Measurements from ENCODE around the gene PTPRE.
A peak's percentile ranks its signal among the peaks of the same experiment; 100 is the strongest.

The PTPRE gene

DNA sequence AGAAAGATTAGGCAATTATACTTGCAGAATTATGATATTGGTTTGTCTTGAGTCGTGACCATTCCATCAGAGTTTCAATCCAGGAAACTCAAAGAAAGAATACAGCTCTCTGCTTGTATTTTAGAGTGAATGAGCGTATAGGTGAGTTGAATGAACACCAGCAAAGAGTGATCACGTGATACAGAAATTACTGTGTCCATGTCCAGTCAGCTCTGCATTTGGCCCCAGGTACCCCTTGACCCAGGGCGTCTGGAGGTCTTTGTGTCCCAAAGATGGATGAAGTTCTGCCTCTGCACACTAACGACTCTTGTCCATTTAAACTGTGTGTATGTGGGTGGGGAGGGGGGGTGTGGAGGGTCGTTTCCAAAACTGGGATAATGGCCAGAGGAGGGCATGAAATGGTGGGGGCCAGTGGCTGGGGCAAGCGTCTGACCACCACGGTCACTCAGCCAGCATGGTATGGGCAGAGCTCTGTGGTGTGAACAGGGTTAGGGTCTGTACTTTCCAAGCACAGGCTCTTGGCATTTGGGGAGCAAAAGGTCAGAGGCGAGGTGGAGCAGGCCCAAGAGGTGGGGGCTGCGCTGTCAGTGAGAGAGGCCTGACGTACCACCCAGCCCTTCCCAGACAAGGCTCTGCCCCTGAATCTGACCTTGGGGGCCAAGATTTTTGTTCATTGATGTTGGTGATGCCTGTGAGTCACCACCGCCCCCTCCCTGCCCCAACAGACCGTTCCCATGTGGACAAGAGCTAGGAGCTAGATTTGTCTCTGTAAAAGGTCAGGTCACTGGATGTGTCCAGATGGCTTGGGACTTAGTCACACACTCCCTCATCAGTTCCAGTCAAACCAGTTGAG lies 1.4 kb downstream of the PTPRE start:
- DNase-seq = no peak

DNA sequence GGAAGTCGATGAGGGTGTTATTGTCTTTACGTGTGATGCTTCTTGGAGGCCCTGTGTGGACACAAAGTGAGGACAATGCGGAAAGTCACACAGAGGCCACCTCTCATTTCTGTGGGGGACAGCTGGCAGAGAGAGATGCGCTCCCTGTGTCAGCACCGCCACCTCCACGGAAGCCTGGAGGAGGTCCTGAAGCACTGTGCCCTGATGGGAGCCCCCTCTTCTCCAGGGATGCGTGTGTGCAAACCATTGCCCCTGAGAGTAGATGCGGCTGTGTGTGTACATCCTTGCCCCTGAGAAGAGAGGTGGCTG lies 2.0 kb downstream of the PTPRE start:
- no peak for DNase-seq

DNA sequence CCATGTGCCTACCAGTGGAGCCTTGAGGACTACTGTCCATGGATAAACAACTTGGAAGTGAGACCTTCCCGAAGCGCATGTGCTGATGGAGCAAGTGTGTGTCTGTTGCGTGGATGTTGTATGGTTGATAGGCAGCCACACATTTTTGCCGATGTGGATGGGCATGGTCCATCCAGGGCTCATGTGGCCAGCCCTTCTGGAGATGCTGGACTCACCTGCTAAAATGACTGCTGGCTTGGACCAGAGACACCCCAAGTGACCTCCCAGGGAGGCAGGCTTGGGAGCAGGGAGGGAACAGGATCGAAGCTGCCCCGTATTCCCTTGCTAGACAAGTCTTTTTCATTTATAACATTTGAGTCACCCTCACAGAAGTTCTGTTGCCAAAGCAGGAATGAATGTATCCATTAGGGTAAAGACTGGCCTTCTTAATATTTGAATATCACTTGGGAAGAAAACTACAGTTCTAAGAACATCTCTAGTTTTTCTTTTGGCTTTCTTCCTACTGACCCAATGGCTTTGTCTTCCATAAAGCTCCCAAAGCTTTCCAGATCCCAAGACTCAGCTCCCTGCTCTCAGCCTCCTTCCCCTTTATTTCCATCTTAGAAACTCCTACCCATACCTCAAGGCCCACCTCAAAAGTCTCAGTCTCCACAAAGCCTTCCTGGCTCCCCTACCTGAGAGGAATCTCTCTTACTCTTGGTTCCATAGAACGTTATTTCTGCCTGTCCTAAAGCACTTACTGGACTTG lies 3.0 kb downstream of the PTPRE start:
- DNase-seq = no peak

DNA sequence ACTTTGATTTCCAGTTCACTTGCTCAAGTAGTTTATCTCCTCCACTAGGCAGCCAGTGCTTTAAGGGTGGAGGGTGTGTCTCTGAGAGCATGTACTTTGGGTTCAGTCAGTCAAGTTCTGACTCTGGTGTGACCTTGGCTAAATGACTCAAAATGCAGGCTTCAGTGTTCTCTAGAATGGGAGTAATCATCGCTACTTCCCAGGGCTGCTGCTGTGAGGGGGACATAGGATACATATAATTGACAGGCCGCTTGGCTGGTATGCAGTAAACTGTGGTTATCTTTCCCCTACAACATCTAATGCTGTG lies 3.5 kb downstream of the PTPRE start:
- DNase-seq = no peak

DNA sequence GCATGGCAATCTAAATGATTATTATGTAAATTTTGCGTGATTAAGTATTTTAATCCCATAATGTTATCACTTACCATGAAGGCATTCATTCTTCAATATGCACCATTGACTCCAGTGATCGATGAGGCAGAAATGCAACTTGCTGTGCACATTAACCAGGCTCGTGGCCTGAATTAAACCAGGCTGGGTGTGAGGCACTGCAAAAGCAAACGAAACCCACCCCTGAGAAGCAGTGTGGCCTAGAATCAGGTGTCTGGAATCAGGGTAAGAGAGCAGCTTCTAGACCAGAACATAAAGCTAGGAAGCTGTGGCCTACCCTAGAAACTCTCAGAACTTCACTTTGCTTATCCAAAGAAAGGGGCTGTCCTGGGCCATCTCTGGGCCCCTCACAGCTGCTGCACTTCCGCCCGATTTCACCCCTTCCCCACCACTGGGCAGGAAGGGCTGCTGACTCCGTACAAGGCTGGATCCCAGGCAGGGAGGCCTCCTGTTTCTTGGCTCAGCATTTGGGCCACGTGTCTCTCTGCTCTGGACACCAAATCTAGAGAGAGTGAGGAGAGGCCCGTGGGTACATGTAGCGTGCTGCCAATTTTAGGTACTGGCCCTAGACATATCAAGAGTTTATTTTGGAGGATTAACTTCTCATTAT lies 4.4 kb downstream of the PTPRE start:
- no peak for DNase-seq

DNA sequence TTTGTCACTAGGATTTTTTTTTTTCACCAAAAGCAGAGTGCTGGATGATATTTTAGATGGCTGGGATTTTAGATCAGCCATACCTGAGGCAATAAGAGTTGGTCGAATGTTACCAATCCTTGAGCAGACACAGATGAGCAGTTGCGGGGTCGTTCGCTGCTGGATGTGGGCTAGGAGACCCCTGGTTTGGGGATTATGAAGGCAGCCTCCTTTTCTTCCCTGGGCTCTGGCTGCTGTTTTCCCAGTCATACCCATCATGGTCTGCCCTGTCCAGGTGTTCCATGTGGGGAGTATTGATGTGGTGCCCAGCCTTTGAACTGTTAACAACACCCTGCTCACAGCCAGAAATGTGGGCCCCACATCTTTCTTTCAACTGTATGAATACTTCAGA lies 5.0 kb downstream of the PTPRE start:
- DNase-seq = no peak

- DNase-seq = no peak
Observed at GRCh38 chr10:127912607-127913367, 5.9 kb downstream of the PTPRE start.

- no peak for DNase-seq
Observed at GRCh38 chr10:127913368-127913759, 6.5 kb downstream of the PTPRE start.

DNA sequence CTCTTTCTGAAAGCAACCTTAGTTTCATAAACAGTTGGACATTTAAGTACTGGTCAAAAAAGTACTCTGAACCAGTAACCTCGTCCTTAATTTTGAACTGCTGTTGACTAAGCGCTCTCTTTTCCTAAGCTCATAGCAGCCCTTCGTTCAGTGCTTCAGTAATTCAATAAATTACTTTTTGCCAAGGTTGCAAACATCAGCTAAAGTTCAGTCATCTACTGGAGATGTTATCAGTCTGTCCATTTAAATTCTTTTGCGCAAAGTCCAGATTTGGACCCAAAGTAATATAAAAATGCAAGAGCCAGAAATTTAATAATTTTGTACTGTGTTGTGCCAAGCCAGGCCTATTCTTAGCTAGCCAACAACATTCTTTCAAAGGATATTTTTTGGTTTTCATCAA lies 8.4 kb downstream of the PTPRE start:
- DNase-seq = no peak

DNA sequence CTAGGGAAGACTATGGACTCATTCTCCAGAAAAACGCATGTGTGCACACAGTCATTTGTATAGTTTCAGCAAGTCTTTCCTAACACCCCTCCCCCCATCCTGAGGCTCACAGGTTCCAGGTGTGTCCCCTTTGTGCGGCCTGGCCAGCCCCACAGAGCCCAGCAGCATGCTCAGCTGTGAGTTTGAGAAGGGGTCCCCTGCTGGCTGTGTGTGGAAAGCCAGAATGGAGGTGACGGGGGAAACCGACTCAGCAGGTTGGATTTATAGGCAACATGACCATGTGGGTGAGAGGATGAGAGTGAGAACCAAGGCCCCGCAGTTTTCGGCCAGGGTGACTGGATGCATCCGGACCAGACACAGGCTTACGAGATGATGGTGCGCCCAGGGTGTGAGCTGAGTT lies 9.9 kb downstream of the PTPRE start:
- no peak for DNase-seq

GRCh38 chr10:127918572-127918971 lies 11.7 kb downstream of the PTPRE start:
- no peak for DNase-seq

GRCh38 chr10:127919418-127920271 lies 12.7 kb downstream of the PTPRE start:
- peak; percentile 42 for DNase-seq

DNA sequence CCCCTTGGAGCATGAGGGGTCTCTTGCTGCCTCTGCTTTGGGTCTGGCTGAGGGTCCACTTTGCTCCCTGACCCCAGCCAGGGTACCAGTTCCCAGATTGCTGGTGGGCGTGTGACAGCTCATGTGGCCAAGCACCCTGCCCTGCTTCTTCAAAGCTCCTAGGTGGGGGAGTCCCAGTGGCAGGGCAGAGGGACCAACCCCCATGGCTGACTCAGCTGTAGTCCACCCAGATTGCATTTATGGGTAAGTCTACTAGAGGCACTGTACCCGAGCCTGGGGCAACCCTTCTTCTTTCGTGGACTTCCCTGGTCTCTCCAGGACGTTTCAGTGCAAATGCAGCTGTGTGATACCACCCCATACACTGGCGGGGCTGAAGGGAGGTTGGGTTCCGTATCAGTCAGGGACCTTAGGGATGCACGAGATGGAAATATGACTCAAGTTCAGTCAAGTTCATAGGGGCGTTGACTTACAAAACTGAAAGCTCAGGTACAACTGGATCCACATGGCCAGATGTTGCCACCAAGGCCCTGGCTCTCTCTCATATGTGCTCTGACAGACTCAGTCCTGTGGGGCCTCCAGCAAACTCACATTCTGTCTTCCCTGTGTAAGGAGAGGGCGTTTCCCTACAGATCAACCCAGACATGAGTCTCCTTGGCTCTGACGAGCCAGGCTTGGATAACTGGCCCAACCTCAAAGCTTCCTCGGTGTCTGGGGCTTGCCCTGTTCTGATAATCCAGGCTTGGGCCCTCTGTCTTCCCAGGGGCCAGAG lies 13.6 kb downstream of the PTPRE start:
- DNase-seq = no peak

DNA sequence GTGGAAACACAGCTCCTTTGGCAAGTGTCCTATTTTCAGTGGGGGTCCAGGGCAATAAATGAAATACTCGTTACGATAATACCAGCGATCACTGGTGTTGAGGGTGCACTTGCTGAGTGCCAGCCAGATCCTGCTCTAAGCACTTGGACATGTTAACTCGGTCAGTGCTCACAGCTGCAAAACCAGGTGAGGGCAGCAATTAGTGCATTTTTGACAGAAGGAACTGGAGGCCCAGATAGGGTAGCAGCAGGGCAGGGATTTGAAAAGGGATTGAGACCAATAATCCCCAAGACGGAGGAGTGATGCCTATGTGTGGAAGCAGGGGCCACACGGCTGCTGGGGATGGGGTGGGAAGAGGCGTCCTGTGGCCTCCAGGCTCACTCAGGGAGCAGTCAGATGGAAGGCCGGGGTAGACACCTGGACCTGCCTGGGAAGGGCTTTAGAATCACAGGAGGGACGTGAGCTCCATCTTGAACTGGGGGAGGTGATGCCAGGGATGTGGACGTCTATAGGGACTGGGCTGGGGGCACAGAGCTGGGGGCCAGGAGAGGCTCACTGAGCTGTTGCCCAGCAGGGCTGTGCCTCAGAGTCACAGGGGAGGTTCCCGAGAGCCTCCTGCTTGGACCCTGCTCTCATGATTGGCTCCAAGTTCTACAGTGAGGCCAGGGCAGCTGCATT lies 14.3 kb downstream of the PTPRE start:
- no peak for DNase-seq

- no peak for DNase-seq
Observed at GRCh38 chr10:127921753-127922145, 14.8 kb downstream of the PTPRE start.

DNA sequence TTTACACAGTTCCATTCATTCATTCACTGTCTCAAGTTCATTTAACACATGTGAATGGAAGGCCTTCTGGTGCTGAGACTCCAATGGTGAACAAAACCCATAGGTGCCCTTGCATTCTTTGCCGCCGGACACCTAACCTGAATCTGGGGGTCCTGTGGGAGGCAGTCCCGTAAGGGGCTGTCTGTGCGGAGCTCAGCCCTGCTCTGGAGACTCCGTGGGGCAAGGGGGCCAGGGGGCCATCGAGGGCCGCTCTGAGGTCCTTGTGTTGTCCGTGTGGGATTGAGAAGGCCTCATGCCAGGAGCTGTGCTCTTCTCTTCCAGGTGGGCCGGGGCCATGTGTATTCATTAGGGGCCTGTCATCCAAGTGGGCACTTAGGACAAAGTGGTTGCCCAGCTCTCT lies 15.3 kb downstream of the PTPRE start:
- DNase-seq = no peak

DNA sequence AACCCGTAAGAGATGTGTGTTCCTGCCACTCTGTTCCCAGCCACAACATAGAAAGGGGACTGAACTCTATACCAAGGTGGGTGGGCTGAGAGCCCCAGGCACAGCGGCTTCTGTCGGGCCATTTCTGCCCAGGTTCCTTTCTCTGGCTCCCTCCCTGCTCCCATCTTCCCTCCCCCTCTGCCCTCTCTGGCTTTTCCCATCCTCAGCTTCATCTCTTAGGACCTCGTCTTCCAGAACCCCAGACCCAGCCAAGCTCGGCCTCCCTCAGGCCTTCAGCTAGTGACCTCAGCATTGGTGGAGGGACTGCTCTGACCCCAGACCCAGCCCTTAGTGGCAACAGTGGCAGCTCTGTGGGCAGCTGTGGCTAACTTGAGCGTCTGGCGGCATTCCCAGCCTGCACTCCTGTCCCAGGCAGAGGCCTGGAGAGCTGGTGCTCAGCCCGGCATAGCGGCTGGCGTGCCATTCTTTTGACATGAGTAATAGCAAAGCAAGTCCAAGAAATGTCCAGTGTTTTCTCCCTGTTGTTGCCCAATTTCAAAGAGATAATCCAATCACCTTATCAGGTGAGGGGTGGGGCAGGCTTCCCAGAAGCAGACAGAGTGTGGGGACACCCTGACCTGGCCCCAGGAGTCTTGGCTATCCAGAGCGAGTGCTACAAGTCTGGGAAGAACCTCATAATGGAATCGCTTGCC lies 15.9 kb downstream of the PTPRE start:
- no peak for DNase-seq

DNA sequence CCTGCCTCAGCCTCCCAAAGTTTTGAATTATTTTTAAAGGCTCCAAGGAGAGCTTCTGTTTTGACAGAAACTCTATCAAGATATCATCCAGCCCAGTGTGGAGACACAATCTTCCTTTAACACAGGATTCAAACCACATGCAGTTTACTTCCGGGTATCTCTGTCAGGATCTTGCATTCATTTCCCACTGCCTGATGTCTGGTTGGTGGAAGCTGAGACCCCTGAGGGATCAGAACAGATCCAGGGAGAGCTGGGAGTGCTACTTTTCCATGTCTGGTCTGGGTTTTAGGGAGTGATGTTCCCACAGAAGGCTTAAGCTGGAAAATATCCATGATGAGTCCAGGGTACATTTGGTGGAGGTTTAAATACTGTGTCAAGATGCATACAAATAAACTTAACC lies 16.7 kb downstream of the PTPRE start:
- DNase-seq = no peak

- no peak for DNase-seq
Observed at GRCh38 chr10:127925471-127926207, 18.7 kb downstream of the PTPRE start.

DNA sequence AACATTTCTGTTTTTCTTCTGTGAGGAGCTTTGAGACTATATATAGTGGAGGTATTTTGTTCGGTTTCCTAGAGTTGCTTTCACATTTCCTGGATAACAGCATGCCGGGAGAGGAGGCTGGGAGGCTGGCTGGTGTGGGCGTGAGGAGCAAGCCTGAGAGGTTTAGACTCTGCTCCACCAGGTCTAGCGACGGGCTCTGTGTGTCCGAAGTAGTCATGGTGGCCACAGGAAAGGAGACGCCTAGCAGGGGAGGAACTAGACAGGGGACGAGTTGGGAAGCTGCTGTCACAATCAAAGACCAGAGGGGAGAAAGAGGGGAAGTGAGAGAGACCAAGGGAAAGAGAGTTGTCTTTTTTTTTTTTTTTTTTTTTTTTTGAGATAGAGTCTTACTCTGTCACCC lies 19.6 kb downstream of the PTPRE start:
- no peak for DNase-seq
